SJCRH30 (cell line): Measurements from ENCODE around the gene STEEP1. TPM values are rescaled to one million over a fixed set of nuclear protein-coding genes. Genes with fewer than 3 reads are reported as not detected.

Experiments used
- DNase-seq, 2 experiments: peaks; one replicate each; pipeline ENCODE4 v3.0.0-alpha.2; 2015 to 2020
- H3K27ac ChIP-seq: fragments of 250-450 bp; sonication (Bioruptor Pico); 2 replicates; pipeline ENCODE4 v1.5.1; 2020; ENCODE audit warnings: mild to moderate bottlenecking, moderate library complexity
- H3K27me3 ChIP-seq: fragments of 250-450 bp; sonication (Bioruptor Pico); 2 replicates; pipeline ENCODE4 v1.5.1; 2020; ENCODE audit warnings: mild to moderate bottlenecking, moderate library complexity
- H3K36me3 ChIP-seq: fragments of 250-450 bp; sonication (Bioruptor Pico); 2 replicates; pipeline ENCODE4 v1.5.1; 2020; ENCODE audit warnings: mild to moderate bottlenecking, moderate library complexity
- H3K4me1 ChIP-seq: fragments of 250-450 bp; sonication (Bioruptor Pico); 2 replicates; pipeline ENCODE4 v1.5.1; 2020; ENCODE audit warnings: mild to moderate bottlenecking, moderate library complexity
- H3K4me3 ChIP-seq: fragments of 250-450 bp; sonication (Bioruptor Pico); 2 replicates; pipeline ENCODE4 v1.5.1; 2020; ENCODE audit warnings: mild to moderate bottlenecking, moderate library complexity
- H3K9me3 ChIP-seq: fragments of 250-450 bp; sonication (Bioruptor Pico); replicated peaks from 2 replicates; pipeline ENCODE4 v1.5.1; 2020; ENCODE audit warnings: mild to moderate bottlenecking, moderate library complexity
- total RNA-seq: library from RNA; depleted of rRNA; stranded (reverse); fragments of >200 nt; shearing (Covaris generic); gene quantifications from 2 replicates; pipeline ENCODE4 v1.2.3, GENCODE V29; 2014

Gene STEEP1
- total RNA-seq, 1 experiment from 2014 or later = 88.9 TPM

DNA sequence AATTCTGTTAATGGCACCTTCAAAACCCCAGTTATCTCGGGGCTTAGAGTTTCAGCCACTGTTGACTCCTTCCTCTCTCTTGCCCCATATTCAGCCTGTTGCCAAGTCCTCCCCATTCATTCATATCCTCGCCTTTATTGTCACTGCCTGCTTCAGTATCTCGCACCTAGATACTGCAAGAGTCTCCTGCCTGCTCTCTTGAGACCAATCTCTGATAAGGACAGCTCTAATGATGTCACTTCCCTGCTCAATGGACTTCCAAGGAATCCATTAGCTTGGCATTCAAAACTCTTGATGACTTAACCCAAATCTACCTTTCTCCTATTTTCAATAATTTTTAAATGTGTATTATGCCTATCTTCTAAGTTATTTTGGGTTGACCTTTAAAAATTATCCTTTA lies 8.0 kb upstream of the STEEP1 start:
- H3K4me1 ChIP-seq = peaks cover 9% of the 10 kb centered on the region; the same call in 1 of the 2 replicates
- H3K27me3 ChIP-seq = no peaks in the 10 kb centered on the region
- no peaks in the 10 kb centered on the region for H3K9me3 ChIP-seq
- no peak overlapping the region for H3K27ac ChIP-seq
- H3K4me3 ChIP-seq = peak overlapping the region; percentile 78
- no peak for DNase-seq
- H3K36me3 ChIP-seq = peaks cover 11% of the 10 kb centered on the region

- DNase-seq = no peak
- Histone ChIP-seq H3K27me3 (no peaks in the 10 kb centered on the region), H3K4me3 (no peak overlapping the region), H3K9me3 (no peaks in the 10 kb centered on the region), H3K27ac (no peak overlapping the region), H3K36me3 (no peaks in the 10 kb centered on the region), H3K4me1 (peaks cover 5% of the 10 kb centered on the region; the same call in 1 of the 2 replicates)
These were observed 5.2 kb upstream of the STEEP1 start for GRCh38 chrX:119570351-119570835.

DNA sequence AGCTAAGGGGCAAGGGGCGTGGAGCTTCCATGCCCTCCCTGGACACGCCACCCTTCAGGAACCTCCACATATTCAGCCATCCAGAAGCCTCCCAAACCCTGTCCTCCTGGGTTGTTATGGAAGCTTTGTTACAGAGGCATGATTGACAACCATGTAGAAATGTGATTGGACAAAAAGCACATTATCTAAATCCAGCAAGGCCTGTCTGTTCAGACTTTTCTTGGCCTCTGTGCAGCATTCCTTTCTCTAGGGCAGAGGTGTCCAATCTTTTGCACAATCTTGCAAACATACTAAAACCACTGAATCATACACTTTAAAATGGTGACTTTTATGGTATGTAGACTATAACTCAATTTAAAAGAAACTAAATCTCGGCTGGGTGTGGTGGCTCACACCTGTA lies 12.7 kb downstream of the STEEP1 start:
- no peaks in the 10 kb centered on the region for H3K27me3 ChIP-seq
- no peaks in the 10 kb centered on the region for H3K9me3 ChIP-seq
- no peak overlapping the region for H3K4me3 ChIP-seq
- H3K27ac ChIP-seq = no peak overlapping the region
- H3K36me3 ChIP-seq = peaks cover 15% of the 10 kb centered on the region
- H3K4me1 ChIP-seq = no peaks in the 10 kb centered on the region
- no peak for DNase-seq

DNA sequence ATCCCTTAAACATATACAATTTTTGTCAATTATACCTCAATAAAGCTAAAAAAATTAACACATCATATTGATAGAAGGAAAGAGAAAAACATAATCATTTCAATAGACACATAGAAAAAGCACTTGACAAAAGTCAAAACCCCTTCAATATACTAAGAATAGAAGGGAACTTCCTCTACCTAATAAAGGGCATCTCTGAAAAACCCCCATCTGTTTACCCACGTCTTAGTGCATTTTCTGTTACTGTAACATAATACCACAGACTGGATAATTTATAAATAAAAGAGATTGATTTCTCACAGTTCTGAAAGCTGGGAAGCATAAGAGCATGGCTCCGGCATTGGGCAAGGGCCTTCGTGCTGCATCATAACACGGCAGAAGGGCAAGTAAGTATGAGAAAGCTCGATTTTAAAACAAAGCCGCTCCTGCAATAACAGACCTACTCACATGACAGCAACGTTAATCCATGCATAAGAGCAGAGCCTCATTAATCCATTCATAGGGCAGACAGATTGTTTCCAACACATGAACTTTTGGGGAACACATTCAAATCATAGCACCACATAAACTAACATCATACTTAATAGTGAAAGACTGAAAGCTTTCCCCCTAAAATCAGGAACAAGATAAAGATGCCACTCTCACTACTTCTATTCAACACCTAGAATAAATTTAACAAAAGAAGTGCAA lies 15.7 kb downstream of the STEEP1 start:
- Histone ChIP-seq H3K9me3 (no peaks in the 10 kb centered on the region), H3K27ac (no peak overlapping the region), H3K27me3 (no peaks in the 10 kb centered on the region), H3K36me3 (peaks cover 4% of the 10 kb centered on the region; the same call in 1 of the 2 replicates), H3K4me3 (no peak overlapping the region), H3K4me1 (no peaks in the 10 kb centered on the region)
- DNase-seq = no peak

DNA sequence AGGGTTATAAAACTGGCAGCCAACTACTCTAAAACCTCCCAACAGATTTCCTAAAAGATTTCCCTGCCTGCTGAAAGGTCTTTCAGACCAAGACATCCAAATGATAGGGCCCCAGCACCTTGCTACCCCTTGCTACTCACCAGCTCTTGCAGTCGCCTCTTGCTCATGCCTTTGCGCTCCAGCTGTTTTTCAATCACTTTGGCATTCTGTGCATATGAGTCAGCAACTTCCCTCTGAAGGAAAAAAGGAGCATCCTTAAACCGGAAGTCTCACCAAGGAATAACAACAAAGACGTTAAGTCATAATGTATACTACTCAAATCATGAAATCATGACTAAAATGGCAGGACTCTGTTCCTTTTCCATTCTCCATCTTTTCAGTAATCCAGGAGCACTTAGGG lies 24.0 kb downstream of the STEEP1 start:
- no peaks in the 10 kb centered on the region for H3K4me1 ChIP-seq
- no peak overlapping the region for H3K4me3 ChIP-seq
- H3K9me3 ChIP-seq = no peaks in the 10 kb centered on the region
- H3K36me3 ChIP-seq = peaks cover 24% of the 10 kb centered on the region
- H3K27me3 ChIP-seq = no peaks in the 10 kb centered on the region
- DNase-seq = no peak
- no peak overlapping the region for H3K27ac ChIP-seq

- Histone ChIP-seq H3K27me3 (no peaks in the 10 kb centered on the region), H3K4me3 (no peak overlapping the region), H3K27ac (no peak overlapping the region), H3K9me3 (no peaks in the 10 kb centered on the region), H3K4me1 (no peaks in the 10 kb centered on the region), H3K36me3 (peaks cover 24% of the 10 kb centered on the region)
- DNase-seq = no peak
These were observed 25.3 kb downstream of the STEEP1 start for GRCh38 chrX:119539872-119540271.

DNA sequence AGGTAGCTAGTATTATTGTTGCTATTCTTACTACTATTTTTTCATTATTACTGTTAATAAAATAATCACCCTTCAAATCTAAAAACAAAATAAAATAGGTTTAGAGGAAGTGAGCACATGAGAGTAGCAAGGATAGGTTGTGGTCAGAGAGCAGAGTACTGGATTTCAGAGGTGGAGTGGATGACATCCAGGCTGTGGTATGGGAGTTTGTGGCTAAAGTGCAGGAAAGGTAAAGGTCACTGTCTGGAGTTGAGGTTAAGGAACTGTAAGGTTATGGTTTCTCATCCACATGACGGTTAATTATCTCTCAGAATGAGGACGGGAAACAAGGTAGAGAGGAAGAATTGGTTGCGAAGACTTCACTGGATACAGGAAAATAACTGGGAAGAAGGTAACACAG lies 27.7 kb downstream of the STEEP1 start:
- no peaks in the 10 kb centered on the region for H3K27me3 ChIP-seq
- no peak overlapping the region for H3K27ac ChIP-seq
- H3K9me3 ChIP-seq = no peaks in the 10 kb centered on the region
- no peak for DNase-seq
- H3K36me3 ChIP-seq = peaks cover 24% of the 10 kb centered on the region
- H3K4me1 ChIP-seq = no peaks in the 10 kb centered on the region
- H3K4me3 ChIP-seq = no peak overlapping the region

DNA sequence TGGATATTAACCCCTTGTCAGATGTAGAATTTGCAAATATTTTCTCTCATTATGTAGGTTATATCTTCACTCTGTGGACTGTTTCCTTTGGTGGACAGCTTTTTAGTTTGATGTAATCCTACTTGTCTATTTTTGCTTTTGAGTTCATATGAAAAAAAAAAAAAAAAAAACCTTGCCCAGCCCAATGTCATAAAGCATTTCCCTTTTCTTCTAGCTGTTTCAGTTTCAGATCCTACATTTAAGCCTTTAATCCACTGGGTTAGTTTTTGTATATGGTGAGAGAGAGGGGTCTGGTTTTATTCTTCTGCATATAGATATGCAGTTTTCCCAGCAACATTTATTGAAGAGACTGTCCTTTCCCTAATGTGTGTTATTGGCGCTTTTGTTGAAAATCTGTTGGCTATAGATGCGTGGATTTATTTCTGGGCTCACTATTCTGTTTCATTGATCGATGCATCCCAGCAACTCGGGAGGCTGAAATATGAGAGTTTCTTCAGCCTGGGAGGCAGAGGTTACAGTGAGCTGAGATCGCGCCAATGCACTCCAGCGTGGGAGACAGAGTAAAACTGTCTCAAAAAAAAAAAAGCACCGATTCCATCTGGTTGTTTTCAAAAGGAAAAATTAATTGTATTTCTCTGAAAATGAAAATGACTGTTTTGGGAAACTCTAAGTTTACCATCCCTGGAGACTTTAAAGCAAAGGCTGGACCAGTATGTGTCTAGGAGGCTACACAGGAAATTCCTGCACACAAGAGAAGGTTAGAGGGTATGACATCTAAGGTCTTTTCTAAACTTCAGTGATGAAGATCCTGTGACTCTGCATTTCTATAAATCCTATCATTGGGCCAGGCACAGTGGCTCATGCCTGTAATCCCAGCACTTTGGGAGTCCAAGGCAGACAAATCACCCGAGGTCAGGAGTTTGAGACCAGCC lies 35.6 kb downstream of the STEEP1 start:
- Histone ChIP-seq H3K27ac (no peak overlapping the region), H3K4me1 (no peaks in the 10 kb centered on the region), H3K4me3 (no peak overlapping the region), H3K27me3 (no peaks in the 10 kb centered on the region), H3K36me3 (no peaks in the 10 kb centered on the region), H3K9me3 (no peaks in the 10 kb centered on the region)
- peak; percentile 13 to 40 for DNase-seq

DNA sequence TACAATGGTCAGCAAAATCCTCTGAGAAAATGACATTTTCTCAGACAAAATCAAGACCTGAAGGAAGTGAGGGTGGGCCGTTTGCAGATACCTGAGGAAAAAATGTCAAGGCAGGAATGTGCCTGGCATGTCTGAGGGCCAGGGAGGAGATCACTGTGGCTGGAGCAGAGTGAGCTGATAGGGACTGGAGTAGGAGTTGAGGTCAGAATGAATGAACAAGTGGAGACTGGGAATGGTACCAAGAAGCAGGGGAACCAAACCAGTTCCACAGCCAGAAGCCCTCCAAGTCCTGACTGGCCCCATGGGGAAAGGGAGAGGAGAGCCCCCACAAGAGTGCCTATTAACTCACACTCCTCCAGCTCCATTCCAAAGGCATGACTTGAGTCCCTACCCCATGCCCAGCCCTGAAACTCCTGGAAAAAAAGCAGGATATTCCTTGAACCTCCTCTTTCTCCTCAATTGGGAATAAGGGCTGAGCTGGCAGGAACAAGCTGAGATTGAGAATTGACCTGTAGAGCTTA lies 41.5 kb downstream of the STEEP1 start:
- no peak overlapping the region for H3K4me3 ChIP-seq
- H3K27ac ChIP-seq = no peak overlapping the region
- H3K4me1 ChIP-seq = peaks cover 8% of the 10 kb centered on the region
- DNase-seq = no peak
- no peaks in the 10 kb centered on the region for H3K36me3 ChIP-seq
- H3K27me3 ChIP-seq = no peaks in the 10 kb centered on the region
- no peaks in the 10 kb centered on the region for H3K9me3 ChIP-seq

- no peaks in the 10 kb centered on the region for H3K27me3 ChIP-seq
- H3K9me3 ChIP-seq = no peaks in the 10 kb centered on the region
- peaks cover 10% of the 10 kb centered on the region for H3K4me1 ChIP-seq
These were observed 44.0 kb downstream of the STEEP1 start for GRCh38 chrX:119521246-119521645.

DNA sequence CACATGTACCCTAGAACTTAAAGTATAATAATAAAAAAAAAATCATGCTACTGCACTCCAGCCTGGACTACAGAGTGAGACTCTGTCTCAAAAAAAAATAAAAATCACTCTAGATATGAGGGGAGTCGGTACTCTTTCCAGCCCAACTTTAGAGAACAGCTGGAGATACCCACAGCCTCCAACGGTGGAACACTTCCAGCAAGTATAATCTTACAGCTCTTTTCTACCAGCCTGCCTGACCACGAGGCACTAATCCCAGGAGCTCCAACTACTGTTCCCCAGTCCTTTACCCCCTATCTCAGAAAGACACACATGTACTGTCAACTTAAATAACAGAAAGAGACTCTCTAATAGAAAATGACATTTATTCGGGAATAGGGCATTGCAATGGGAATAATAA lies 46.8 kb downstream of the STEEP1 start:
- Histone ChIP-seq H3K9me3 (no peaks in the 10 kb centered on the region), H3K4me1 (peaks cover 10% of the 10 kb centered on the region), H3K27ac (no peak overlapping the region), H3K4me3 (no peak overlapping the region), H3K27me3 (no peaks in the 10 kb centered on the region), H3K36me3 (no peaks in the 10 kb centered on the region)
- DNase-seq = peak; percentile 57 to 82

More at GRCh38 chrX:119521246-119521645, 44.0 kb downstream of the STEEP1 start:
- no peak for DNase-seq
- no peak overlapping the region for H3K27ac ChIP-seq
- H3K36me3 ChIP-seq = no peaks in the 10 kb centered on the region
- no peak overlapping the region for H3K4me3 ChIP-seq

DNA sequence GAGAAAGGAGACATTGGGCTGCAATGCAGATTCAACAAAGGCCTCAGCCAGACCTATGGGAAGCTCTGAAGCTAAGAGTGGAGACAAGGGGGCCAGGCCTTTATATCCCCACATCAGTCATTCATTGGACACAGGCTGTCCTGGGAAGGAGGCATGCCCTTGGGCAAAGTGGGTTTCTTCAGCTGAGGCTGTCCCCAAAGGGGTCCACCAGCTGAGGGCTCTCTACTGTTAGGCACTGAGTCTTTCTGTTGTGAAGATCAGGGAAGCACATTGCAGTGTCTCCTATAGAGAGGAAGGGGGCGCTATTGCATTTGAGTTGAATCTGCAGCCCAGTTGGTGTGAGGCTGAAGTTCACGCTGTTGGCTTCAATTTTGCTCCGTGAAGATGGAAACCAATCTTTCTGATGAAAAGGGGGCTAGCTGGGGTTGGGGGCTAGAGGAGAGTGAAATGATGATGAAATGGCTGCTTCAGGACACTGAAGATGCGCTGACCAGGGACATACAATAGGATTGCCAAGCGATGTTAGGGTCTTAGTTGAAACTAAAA lies 49.0 kb downstream of the STEEP1 start:
- Histone ChIP-seq H3K36me3 (no peaks in the 10 kb centered on the region), H3K27me3 (no peaks in the 10 kb centered on the region), H3K27ac (no peak overlapping the region), H3K9me3 (no peaks in the 10 kb centered on the region), H3K4me3 (no peak overlapping the region), H3K4me1 (peaks cover 13% of the 10 kb centered on the region)
- DNase-seq = peak; percentile 69 to 91

GRCh38 chrX:119512146-119512800 lies 52.9 kb downstream of the STEEP1 start:
- peaks cover 3% of the 10 kb centered on the region; the same call in 1 of the 2 replicates for H3K4me1 ChIP-seq
- H3K9me3 ChIP-seq = no peaks in the 10 kb centered on the region
- no peaks in the 10 kb centered on the region for H3K27me3 ChIP-seq
- H3K4me3 ChIP-seq = peak overlapping the region; percentile 19
- H3K36me3 ChIP-seq = no peaks in the 10 kb centered on the region
- peak; percentile 89 to 93 for DNase-seq
- peak overlapping the region; percentile 28 for H3K27ac ChIP-seq

DNA sequence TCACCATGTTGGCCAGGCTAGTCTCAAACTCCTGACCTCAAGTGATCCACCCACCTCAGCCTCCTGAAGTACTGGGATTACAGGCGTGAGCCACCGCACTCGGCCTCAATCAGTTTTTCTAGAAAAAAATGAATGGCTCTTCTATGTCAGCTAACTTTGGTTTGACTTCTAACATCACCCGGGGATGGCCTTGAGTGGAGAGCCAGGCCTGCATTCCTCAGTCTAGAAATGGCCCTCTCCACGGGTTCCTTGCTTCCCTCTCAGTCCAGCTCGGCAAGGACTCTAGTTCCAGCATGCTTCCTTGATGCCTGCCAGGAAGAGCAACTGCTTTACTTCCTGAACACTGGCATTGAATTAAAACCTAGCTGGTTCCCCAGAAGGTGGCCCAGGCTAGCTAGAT lies 58.0 kb downstream of the STEEP1 start:
- no peaks in the 10 kb centered on the region for H3K36me3 ChIP-seq
- no peak for DNase-seq
- no peak overlapping the region for H3K27ac ChIP-seq
- H3K9me3 ChIP-seq = no peaks in the 10 kb centered on the region
- H3K4me3 ChIP-seq = no peak overlapping the region
- H3K4me1 ChIP-seq = peaks cover 16% of the 10 kb centered on the region; the same call in 1 of the 2 replicates
- peaks cover 9% of the 10 kb centered on the region; the same call in 1 of the 2 replicates for H3K27me3 ChIP-seq
